NCI-H146 (cell line): Measurements from ENCODE around the gene CHRNB1.
A peak's percentile ranks its signal among the peaks of the same experiment; 100 is the strongest.

Source experiments
- DNase-seq: peaks from one replicate; lab custom pipeline; 2025; lab: John Stamatoyannopoulos, UW

Gene CHRNB1

DNA sequence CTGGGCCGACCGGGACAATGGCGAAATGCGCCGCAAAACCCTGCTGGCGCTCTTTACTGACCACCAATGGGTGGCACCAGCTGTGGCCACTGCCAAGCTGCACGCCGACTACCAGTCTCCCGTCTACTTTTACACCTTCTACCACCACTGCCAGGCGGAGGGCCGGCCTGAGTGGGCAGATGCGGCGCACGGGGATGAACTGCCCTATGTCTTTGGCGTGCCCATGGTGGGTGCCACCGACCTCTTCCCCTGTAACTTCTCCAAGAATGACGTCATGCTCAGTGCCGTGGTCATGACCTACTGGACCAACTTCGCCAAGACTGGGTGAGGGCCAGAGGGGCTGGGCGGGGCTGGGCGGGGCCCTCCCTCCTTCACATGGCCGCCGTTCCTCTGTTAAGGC lies 29.1 kb upstream of the CHRNB1 start:
- no peak for DNase-seq

- DNase-seq = no peak
These were observed 28.5 kb upstream of the CHRNB1 start for GRCh38 chr17:7416323-7416722.

DNA sequence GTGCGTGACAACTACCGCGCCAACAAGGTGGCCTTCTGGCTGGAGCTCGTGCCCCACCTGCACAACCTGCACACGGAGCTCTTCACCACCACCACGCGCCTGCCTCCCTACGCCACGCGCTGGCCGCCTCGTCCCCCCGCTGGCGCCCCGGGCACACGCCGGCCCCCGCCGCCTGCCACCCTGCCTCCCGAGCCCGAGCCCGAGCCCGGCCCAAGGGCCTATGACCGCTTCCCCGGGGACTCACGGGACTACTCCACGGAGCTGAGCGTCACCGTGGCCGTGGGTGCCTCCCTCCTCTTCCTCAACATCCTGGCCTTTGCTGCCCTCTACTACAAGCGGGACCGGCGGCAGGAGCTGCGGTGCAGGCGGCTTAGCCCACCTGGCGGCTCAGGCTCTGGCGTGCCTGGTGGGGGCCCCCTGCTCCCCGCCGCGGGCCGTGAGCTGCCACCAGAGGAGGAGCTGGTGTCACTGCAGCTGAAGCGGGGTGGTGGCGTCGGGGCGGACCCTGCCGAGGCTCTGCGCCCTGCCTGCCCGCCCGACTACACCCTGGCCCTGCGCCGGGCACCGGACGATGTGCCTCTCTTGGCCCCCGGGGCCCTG lies 27.7 kb upstream of the CHRNB1 start:
- DNase-seq = no peak

- DNase-seq = no peak
These were observed 26.2 kb upstream of the CHRNB1 start for GRCh38 chr17:7418472-7419152.

GRCh38 chr17:7419819-7420610 lies 24.8 kb upstream of the CHRNB1 start, which contains the start of gene SPEM1:
SPEM1 (plus strand) TSS chr17:7420324; CDS start chr17:7420385, 61 bp downstream.
- DNase-seq = no peak

- no peak for DNase-seq
These were observed 23.7 kb upstream of the CHRNB1 start for GRCh38 chr17:7421186-7421585.

DNA sequence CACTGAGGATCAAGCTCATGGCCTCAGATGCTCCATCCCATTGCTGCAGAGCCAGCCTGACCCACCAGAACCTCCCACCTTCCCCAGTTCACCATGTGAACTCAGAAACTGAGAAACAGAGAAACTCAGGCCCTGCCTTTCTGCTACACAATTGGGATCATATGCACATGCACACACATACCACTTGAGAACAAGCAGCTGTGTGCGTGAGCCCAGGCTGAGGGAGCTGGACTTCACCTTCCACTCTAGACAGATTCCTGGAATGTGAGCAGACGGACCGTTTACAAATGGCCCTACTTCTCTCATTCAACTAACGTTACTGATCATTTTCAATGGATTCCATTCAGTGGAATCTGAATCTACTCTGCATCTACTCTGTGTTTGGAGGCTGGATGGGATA lies 21.2 kb upstream of the CHRNB1 start:
- no peak for DNase-seq

- DNase-seq = no peak
These were observed 19.5 kb upstream of the CHRNB1 start, which contains the start of gene SPEM2 for GRCh38 chr17:7425316-7425715. SPEM2 (plus strand) TSS chr17:7425616; CDS start chr17:7425689, 73 bp downstream.

DNA sequence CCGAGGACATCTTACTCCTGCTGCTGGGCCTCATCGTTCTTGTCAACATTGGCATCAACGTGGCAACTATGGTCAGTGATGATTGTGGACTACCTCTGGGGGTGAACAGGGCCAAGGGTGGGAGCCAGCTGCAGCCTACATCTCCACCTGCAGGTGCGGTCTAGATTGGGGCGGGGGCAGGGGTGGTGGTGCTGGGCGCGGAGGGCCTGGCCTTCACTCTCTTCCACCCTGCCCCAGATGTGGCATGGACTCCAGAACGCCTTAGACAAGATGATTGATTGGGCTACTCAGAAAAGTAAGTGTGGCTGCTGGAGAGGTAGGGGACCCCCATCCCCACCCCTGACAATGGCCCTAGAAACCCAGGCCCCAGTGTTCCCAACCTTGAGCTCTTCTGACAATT lies 19.1 kb upstream of the CHRNB1 start:
- no peak for DNase-seq

DNA sequence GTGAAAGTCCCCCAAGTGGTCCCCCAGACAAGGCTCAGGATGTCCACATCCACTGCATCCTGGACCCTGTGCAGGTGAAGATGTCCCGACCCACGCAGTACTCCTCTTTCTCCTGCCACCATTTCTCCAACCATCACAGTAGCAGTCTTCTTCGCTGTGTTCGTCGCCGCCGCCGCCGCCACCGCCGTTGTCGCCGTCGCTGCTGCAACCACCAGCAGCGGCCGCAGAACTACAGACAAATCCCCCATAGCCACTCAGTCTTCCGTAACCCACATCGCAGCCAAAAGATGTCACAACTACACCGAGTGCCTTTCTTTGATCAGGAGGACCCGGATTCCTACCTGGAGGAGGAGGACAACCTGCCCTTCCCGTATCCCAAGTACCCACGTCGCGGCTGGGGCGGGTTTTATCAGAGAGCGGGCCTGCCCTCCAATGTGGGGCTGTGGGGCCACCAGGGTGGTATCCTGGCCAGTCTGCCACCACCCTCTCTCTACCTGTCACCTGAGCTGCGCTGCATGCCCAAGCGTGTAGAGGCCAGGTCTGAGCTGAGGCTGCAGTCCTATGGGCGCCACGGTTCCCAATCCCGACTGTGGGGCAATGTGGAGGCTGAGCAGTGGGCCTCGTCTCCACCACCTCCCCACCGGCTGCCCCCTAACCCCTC lies 18.5 kb upstream of the CHRNB1 start:
- no peak for DNase-seq

GRCh38 chr17:7426896-7427489 lies 17.9 kb upstream of the CHRNB1 start:
- DNase-seq = no peak

GRCh38 chr17:7427549-7427948 lies 17.3 kb upstream of the CHRNB1 start:
- DNase-seq = no peak

GRCh38 chr17:7428557-7428956 lies 16.3 kb upstream of the CHRNB1 start, which contains the start of gene SPEM3:
SPEM3 (plus strand) TSS chr17:7428857; CDS start chr17:7428903, 46 bp downstream.
- no peak for DNase-seq

DNA sequence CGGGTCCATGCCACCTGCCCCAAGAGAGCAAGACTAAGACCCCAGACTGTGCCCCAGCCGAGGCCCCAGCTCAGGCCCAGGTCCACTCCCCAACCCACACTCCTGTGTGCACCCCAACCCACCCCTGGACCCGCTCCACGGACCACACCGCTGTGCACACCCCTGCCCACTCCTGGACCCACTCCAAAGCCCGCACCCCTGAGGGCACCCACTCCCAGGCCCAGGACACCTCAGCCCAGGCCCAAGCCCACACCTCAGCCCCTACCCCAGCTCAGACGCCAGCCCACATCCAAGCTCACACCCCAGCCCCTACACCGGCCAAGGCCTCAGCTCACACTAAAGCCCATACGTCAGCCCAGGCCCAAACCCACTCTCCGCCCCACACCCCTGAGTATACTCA lies 15.1 kb upstream of the CHRNB1 start:
- DNase-seq = no peak

GRCh38 chr17:7431231-7431630 lies 13.6 kb upstream of the CHRNB1 start:
- DNase-seq = no peak

DNA sequence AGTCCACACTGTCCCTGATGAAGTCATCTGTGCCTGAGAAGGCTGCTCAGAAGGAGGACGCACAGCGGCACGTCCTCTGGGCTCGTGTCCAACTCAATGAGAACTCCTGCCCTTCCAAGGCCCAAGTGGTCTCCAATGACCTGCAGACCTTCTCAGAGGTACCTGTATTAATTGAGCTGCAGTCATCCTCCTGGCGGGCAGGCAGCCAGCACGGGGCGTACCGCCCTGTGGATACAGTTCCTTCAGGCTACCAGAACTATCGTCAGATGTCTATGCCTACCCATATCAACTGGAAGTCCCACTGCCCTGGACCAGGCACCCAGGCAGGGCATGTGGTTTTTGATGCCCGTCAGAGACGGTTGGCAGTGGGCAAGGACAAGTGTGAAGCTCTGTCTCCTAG lies 12.6 kb upstream of the CHRNB1 start:
- DNase-seq = no peak

- peak; percentile 58 for DNase-seq
These were observed 8.9 kb upstream of the CHRNB1 start for GRCh38 chr17:7435676-7436555.

DNA sequence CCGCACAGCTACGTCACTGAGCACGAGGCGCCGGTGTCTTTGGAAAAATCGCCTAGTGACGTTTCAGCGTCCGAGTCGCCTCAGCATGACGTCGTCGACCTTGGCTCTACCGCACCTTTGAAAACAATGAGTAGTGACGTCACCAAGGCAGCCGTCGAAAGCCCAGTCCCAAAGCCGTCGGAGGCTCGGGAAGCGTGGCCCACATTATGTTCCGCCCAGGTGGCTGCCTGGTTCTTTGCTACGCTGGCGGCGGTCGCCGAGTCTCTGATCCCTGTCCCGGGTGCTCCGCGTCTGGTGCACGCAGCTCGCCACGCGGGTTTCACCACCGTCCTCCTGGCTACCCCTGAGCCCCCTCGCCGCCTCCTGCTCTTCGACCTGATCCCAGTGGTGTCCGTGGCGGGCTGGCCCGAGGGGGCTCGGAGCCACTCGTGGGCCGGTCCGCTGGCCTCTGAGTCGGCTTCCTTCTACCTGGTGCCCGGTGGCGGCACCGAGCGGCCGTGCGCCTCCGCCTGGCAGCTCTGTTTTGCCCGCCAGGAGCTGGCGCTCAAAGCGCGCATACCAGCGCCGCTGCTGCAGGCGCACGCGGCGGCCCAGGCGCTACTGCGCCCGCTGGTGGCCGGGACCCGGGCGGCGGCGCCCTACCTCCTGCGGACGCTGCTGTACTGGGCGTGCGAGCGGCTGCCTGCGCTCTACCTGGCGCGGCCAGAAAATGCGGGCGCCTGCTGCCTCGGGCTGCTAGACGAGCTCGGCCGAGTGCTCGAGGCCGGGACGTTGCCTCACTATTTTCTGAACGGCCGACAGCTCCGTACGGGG lies 8.1 kb upstream of the CHRNB1 start:
- DNase-seq = peak; percentile 52

DNA sequence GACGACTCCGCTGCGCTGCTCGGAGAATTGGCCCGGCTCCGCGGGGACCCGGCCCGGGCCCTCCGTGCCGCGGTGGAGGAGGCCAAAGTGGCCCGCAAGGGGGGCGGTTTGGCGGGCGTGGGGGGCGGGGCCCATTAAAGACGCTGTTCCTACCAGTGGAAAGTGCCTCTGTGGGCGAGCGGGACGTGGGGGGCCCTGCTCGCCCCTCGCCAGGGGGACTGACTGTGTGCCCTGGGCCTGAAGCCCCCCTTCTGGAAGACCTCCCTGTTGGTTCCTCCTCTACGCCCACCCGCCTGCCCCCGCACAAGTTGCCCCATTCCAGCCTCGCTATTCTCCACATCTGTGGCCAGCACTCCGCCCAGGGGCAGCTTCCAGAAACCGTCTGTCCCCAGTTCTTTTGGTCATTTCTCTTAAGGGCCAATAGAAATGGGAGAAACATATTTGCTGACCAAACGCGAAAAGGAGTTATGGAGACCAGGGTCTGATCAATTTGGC lies 7.4 kb upstream of the CHRNB1 start:
- DNase-seq = no peak
